Uterus (tissue), 2 donors: ENCODE data around the gene PRAMEF11.
"Not testable (repeated sequence)": the region's sequence is repeated elsewhere in the genome, so short reads cannot be mapped to it uniquely, and the experiment has no call there.

Experiments used
- POLR2A ChIP-seq, 2 donors: fragments of 450-650 bp; IDR thresholded peaks; one replicate each; pipeline ENCODE4 v1.6.1; 2016; ENCODE audit warnings: antibody characterized with exemption in 2 of 2, mild to moderate bottlenecking in 1 of 2, moderate library complexity in 1 of 2
- TF ChIP-seq, protein P1 (sequence below), 4 experiments: fragments of 200-600 bp in 2 of 4; fragments of 450-650 bp in 2 of 4; sonication (generic) in 2 of 4; IDR thresholded peaks; one replicate each; pipeline ENCODE4 v1.5.1; 2016 to 2019; ENCODE audit warnings: antibody characterized with exemption in 4 of 4, mild to moderate bottlenecking in 2 of 4, moderate library complexity in 1 of 4

DNA sequence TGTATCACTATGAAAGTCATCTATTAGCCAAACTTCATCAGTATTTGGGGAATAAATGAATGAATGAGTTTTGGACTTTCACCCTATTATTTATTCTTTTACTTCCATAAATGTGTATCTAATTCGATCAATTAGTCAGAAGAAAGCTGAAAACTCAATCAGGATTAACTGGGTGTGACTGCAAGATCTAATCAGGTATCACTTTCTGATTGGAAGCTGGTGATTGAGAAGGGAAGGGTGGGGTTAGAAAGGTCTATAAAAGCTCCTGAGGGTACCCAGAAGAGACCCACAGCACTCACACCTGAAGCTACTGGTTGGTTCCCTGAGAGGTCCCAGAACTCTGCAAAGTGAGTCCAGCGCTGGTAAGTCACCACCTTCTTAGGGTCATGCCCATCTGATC, 25.6 kb upstream of the PRAMEF11 start, which contains the start of gene PRAMEF2:
- TF ChIP-seq, protein P1, sequence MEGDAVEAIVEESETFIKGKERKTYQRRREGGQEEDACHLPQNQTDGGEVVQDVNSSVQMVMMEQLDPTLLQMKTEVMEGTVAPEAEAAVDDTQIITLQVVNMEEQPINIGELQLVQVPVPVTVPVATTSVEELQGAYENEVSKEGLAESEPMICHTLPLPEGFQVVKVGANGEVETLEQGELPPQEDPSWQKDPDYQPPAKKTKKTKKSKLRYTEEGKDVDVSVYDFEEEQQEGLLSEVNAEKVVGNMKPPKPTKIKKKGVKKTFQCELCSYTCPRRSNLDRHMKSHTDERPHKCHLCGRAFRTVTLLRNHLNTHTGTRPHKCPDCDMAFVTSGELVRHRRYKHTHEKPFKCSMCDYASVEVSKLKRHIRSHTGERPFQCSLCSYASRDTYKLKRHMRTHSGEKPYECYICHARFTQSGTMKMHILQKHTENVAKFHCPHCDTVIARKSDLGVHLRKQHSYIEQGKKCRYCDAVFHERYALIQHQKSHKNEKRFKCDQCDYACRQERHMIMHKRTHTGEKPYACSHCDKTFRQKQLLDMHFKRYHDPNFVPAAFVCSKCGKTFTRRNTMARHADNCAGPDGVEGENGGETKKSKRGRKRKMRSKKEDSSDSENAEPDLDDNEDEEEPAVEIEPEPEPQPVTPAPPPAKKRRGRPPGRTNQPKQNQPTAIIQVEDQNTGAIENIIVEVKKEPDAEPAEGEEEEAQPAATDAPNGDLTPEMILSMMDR (IDR thresholded peaks at IDR 0.05): not testable (repeated sequence)
- TF ChIP-seq POLR2A (IDR thresholded peaks at IDR 0.05): not testable (repeated sequence)
